AG10803 (cell line): Measurements from ENCODE around the gene SOCS2.

Experiments
- DNase-seq: peaks from one replicate; pipeline ENCODE4 v3.0.0; 2010; ENCODE audit warnings: low read depth
- H3K4me3 ChIP-seq: 2 replicates; pipeline ENCODE4 v1.5.1; 2011; ENCODE audit warnings: mild to moderate bottlenecking, low read length, control low read depth
- CTCF ChIP-seq: conservative IDR thresholded peaks from 2 replicates; pipeline ENCODE4 v1.5.1; 2011; ENCODE audit warnings: mild to moderate bottlenecking, low read length, control low read depth, inconsistent platforms

Gene SOCS2

DNA sequence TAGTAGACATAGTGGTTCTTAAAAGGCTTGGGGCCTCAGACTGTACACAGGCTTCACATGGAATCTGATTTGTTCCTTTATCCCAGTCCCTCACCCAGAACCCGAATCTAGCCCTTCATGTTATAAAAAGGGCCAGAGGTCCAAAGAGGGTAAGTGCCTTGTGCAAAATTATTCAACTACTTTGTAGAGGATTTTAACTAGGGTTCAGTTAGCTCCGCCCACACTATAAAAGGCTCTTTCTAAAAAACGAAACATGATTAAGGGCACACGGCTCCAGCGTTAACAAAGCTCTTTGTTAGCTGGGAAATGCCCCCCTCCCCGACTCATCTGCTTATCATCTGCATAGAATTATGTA is 3.2 kb upstream of the SOCS2 start:
- peak overlapping the region; percentile 86 for H3K4me3 ChIP-seq
- no peak for DNase-seq
- TF ChIP-seq CTCF = no peak

GRCh38 chr12:93569656-93570551 is 2.6 kb upstream of the SOCS2 start:
- TF ChIP-seq CTCF = peak; percentile 83
- peak; percentile 85 for DNase-seq
- peak overlapping the region; percentile 86 for H3K4me3 ChIP-seq

GRCh38 chr12:93570552-93571364 is 1.7 kb upstream of the SOCS2 start:
- peak overlapping the region; percentile 86 for H3K4me3 ChIP-seq
- DNase-seq = peak; percentile 94
- TF ChIP-seq CTCF = no peak

- TF ChIP-seq CTCF = peak; percentile 43
- DNase-seq = peak; percentile 53
- H3K4me3 ChIP-seq = peak overlapping the region; percentile 86
Observed at GRCh38 chr12:93571365-93571924, 1.0 kb upstream of the SOCS2 start.

DNA sequence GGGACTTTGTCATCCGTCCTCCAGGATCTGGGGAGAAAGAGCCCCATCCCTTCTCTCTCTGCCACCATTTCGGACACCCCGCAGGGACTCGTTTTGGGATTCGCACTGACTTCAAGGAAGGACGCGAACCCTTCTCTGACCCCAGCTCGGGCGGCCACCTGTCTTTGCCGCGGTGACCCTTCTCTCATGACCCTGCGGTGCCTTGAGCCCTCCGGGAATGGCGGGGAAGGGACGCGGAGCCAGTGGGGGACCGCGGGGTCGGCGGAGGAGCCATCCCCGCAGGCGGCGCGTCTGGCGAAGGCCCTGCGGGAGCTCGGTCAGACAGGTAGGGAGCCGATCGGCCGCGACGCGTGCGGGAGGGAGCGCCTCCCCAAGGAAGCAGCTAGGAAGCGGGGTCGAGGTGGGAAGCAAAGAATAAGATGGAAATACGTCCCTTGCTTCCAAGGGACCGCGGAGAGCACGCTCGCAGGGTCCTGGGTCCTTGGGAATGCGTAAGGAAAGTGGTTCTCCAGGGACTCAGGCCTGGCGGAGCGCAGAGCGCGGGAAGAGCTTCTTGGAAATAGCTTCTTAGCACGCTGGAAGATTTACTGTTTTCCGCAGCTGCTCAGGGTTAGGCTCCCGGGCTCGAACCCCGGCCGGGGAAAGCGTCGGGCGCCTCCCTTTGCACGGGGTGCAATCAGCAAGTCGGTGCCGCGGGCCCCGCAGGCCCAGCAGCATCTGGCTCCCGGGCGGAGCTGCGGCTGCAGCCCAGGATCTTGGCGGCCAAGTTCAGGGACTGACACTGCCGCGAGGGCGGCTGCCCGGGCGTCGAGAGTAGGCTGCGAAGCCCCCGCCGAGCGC is 457 bp downstream of the SOCS2 start:
- H3K4me3 ChIP-seq = peak overlapping the region; percentile 86
- no peak for TF ChIP-seq CTCF
- DNase-seq = peak; percentile 40

GRCh38 chr12:93573552-93574223 is 1.2 kb downstream of the SOCS2 start:
- DNase-seq = peak; percentile 38
- no peak for TF ChIP-seq CTCF
- peak overlapping the region; percentile 86 for H3K4me3 ChIP-seq
